Endothelial cell of umbilical vein (primary cell): ENCODE data around the gene RRM1.

Experiments
- CTCF ChIP-seq, 2 donors: IDR thresholded peaks; 1 replicate in 1 of 2; 2 replicates in 1 of 2; pipeline ENCODE4 v1.5.1; 2011; ENCODE audit warnings: low read length in 2 of 2, mild to moderate bottlenecking in 2 of 2, moderate library complexity in 2 of 2, control low read depth in 1 of 2, inconsistent platforms in 1 of 2, low read depth in 1 of 2; ENCODE audit not compliant: insufficient read depth in 1 of 2; ENCODE audit errors: extremely low read depth in 1 of 2
- GATA2 ChIP-seq: IDR thresholded peaks from 2 replicates; pipeline ENCODE4 v1.7.0; 2011; ENCODE audit warnings: low read depth, mild to moderate bottlenecking, moderate library complexity, mixed read lengths, low read length; ENCODE audit not compliant: insufficient read length, insufficient read depth
- MAX ChIP-seq: IDR thresholded peaks from 2 replicates; pipeline ENCODE4 v1.6.1; 2011; ENCODE audit not compliant: insufficient read depth, insufficient read length
- POLR2A ChIP-seq: IDR thresholded peaks from 2 replicates; pipeline ENCODE4 v1.6.1; 2012; ENCODE audit warnings: low read depth, mild to moderate bottlenecking, control low read depth, low read length
- POLR2AphosphoS5 ChIP-seq: IDR thresholded peaks from 2 replicates; pipeline ENCODE4 v1.6.1; 2012; ENCODE audit warnings: low read depth, mild to moderate bottlenecking, control low read depth, low read length, moderate library complexity; ENCODE audit not compliant: insufficient read depth

GRCh38 chr11:4087551-4087950 lies 7.0 kb upstream of the RRM1 start:
- TF ChIP-seq POLR2A (no peak), POLR2AphosphoS5 (no peak), CTCF (IDR thresholded peaks at IDR 0.05; ENCODE audit: extremely low read depth in 1 of 2, insufficient read depth in 1 of 2, low read depth in 1 of 2, low read length in 2 of 2) (peak in 1 of 2 donors; percentile 6), MAX (no peak), GATA2 (no peak)
